Measurements from ENCODE around the gene UQCC3. TPM values are rescaled to one million over a fixed set of nuclear protein-coding genes. Genes with fewer than 3 reads are reported as not detected.

Gene UQCC3
- total and polyA plus RNA-seq, 9 of the 15 experiments (the other 6 are each of a cell fraction or from before 2014, with no cell fraction given), result 3.3 to 44.3 (median 8.0) TPM

DNA sequence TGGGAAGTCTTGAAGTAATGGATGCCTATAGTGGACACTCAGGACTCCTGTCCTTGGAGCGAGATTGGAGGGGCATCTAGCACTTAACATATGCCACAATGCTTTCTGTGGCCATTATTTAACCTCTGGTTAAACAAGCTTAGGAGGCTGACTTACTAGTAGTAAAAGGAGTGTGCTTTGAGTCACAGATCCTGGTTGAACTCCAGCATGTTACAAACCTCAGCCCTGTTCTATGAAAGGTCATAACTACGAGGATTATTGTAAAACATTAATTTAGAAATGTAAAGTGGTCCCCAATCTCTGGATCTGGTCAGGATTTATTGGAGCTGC lies 1.7 kb downstream of the UQCC3 start:
- Histone ChIP-seq H2AFZ (ENCODE audit: low read depth, low read length) (no peak overlapping the region), H3K9me1 (ENCODE audit: control insufficient read depth, insufficient read depth, low read length) (no peaks in the 10 kb centered on the region), H3K27me3 (ENCODE audit: control insufficient read depth in 2 of 2, insufficient read depth in 2 of 2, low read length in 2 of 2) (no peaks in the 10 kb centered on the region), H3K4me3 (peak overlapping the region; percentile 91), H3K4me2 (ENCODE audit: insufficient read depth, low read length) (peak overlapping the region; percentile 86), H3K79me2 (ENCODE audit: control insufficient read depth, insufficient read depth, low read length) (peaks cover 83% of the 10 kb centered on the region), H3K4me1 (replicated peaks in 1 of 2; ENCODE audit: control insufficient read depth in 2 of 2, insufficient read depth in 2 of 2, low read length in 2 of 2) (peaks cover 39 to 58% of the 10 kb centered on the region in 2 experiments; a peak in 4 of 5 replicates), H3K9me3 (replicated peaks; ENCODE audit: control insufficient read depth, insufficient read depth, low read depth, low read length) (no peaks in the 10 kb centered on the region), H3K36me3 (ENCODE audit: control insufficient read depth, insufficient read depth, low read length) (peaks cover 60% of the 10 kb centered on the region), H3K9ac (ENCODE audit: insufficient read depth in 1 of 2, low read depth in 2 of 2, low read length in 2 of 2) (peak overlapping the region; percentile 94 to 100), H4K20me1 (replicated peaks; ENCODE audit: control insufficient read depth, insufficient read depth, low read length) (no peaks in the 10 kb centered on the region), H3K27ac (ENCODE audit: extremely low read depth, low read depth, low read length) (peak overlapping the region; percentile 94)
- FAIRE-seq (no peak), DNase-seq (ENCODE audit: extremely low read depth in 1 of 4, low spot score in 3 of 4) (peak in 1 of 4 experiments; percentile 7), ATAC-seq (no peak)
- ChIA-PET CTCF (ENCODE audit: low intra/inter-chr PET ratio) (no interaction called here), POLR2A (interaction anchor here (1.0 to 5.4 kb wide), 6 partner anchors 8 to 216 kb away, joined by 3 to 57 read pairs (median 4); partner anchors contain the start of genes C11orf98, CSKMT and TUT1)
- no TSS peak for BruUV-seq (replicated peaks)
- TF ChIP-seq, protein P1, sequence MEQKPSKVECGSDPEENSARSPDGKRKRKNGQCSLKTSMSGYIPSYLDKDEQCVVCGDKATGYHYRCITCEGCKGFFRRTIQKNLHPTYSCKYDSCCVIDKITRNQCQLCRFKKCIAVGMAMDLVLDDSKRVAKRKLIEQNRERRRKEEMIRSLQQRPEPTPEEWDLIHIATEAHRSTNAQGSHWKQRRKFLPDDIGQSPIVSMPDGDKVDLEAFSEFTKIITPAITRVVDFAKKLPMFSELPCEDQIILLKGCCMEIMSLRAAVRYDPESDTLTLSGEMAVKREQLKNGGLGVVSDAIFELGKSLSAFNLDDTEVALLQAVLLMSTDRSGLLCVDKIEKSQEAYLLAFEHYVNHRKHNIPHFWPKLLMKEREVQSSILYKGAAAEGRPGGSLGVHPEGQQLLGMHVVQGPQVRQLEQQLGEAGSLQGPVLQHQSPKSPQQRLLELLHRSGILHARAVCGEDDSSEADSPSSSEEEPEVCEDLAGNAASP (IDR thresholded peaks at IDR 0.05), result no peak
- TF ChIP-seq RAD51 (IDR thresholded peaks at IDR 0.05; ENCODE audit: borderline replicate concordance, low read depth), result 0 out of 2 replicates have a peak, but pooled peaks have one; percentile 0
- TF ChIP-seq, protein P2, sequence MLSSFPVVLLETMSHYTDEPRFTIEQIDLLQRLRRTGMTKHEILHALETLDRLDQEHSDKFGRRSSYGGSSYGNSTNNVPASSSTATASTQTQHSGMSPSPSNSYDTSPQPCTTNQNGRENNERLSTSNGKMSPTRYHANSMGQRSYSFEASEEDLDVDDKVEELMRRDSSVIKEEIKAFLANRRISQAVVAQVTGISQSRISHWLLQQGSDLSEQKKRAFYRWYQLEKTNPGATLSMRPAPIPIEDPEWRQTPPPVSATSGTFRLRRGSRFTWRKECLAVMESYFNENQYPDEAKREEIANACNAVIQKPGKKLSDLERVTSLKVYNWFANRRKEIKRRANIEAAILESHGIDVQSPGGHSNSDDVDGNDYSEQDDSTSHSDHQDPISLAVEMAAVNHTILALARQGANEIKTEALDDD (IDR thresholded peaks at IDR 0.05), result peak; percentile 85
- TF ChIP-seq ZNF436 (CRISPR knock-in tag; IDR thresholded peaks at IDR 0.05), result no peak
- in situ Hi-C loops (cut with MboI), result no loop called here
- intact Hi-C loops (cut with micrococcal nuclease), result loop anchor here (5.0 kb wide), 1 partner anchor 71 kb away; the partner anchor contains the start of gene MTA2
- WGBS (ENCODE audit: insufficient coverage, low coverage, missing lambda C conversion rate), result 33% methylated on average over 2 of the region's 2 CpGs
